DMS53 treated with DMSO at 0.1 percent for 48 hours (cell line): Measurements from ENCODE around the gene AMPD2.

Experiments
- DNase-seq: peaks from one replicate; lab custom pipeline; 2025; ENCODE audit not compliant: unreplicated experiment; lab: John Stamatoyannopoulos, UW

AMPD2 gene

DNA sequence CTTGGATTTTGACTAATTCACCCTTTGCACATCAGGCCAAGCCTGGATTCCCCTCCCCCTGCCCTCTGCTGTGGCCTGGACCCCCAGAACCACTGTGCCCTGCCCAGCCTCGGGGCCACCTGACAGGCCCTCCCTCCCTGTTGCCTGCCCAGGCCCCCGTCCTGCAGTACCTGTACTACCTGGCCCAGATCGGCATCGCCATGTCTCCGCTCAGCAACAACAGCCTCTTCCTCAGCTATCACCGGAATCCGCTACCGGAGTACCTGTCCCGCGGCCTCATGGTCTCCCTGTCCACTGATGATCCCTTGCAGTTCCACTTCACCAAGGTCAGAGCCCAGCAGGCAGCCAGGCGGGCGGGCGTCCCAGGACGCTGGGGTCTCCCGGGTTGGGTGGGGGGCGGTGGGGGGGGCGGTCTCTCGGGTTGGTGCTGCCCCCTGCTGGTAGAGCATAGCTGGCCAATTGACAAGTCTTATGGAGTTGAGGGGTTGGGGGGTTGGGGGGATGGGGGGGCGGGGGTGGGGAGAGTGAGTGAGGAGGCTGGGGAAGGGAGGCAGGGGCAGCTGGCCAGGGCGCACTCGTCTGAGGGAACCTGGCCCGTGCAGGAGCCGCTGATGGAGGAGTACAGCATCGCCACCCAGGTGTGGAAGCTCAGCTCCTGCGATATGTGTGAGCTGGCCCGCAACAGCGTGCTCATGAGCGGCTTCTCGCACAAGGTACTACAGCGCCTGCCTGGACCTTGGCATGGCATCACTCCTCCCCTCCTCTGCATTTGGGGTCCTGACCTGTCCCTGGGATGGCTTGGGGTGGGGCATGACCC lies 10.7 kb downstream of the AMPD2 start:
- DNase-seq: no peak

DNA sequence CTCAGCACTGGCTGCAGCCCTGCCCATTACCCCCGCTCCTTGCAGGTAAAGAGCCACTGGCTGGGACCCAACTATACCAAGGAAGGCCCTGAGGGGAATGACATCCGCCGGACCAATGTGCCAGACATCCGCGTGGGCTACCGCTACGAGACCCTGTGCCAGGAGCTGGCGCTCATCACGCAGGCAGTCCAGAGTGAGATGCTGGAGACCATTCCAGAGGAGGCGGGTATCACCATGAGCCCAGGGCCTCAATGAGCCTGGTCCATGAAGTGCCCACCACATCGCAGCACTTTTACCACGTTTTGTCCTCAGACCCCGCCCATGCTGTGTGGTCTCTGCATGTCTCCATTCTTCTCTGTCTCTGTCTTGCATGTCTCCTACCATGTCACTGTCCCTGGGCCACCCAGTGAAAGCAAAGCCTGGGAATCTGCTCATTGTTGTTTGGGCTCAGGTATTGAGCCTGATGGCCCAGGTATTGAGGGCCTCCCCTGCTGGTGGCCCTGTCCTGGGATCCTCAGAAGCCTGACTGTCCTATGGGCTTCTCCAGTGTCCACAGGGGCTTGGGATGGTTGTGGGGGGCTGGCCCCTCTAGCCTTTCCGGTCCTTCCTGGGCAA lies 11.4 kb downstream of the AMPD2 start:
- DNase-seq: no peak

DNA sequence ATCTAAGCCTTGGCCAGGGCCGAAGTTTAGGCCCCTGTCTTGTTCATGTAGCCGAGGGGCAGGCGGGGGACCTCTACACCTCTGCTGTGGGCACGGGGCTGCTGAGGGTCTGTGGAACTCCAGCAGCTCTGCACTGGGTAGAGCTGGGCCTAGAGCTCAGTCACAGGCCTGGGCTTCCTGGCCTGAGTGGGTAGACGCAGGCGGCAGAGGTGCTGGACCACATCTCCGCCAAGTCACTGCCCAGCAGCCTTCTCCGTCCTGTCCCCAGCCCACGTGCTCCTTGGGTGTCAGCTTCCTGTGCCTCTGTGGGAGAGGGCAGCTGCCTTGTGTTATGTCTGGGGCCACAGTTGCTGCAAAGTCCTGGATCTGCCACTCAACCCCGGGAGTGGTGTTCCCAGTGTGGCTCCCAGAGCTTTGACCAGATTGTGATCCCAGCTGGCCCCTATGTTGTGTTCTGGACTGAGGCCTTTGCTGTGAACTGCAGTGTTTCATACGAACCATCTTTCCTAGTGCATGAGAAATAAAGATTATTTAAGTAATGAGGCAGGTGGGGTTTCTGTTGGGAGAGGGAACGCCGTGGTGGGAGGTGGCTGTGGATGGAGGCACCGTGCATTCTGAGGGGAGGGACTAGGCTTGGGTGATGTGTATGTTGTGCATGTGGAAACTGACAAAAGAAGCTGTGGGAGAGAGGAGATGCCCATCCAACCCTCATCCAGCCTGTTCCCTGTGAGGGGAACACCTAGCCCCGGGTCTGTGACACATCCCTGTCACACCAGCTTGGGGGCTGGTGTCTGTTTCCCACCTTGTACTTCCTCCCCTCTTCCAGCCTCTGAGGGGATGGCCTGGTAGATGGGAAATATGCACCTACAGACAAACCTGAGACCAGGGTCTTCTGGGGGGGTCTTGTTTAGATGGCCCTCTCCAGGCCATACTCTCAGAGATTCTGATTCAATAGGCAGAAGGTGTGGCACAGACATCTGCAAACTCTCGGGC lies 12.2 kb downstream of the AMPD2 start:
- no peak for DNase-seq

GRCh38 chr1:109632671-109633346 lies 13.2 kb downstream of the AMPD2 start:
- no peak for DNase-seq

DNA sequence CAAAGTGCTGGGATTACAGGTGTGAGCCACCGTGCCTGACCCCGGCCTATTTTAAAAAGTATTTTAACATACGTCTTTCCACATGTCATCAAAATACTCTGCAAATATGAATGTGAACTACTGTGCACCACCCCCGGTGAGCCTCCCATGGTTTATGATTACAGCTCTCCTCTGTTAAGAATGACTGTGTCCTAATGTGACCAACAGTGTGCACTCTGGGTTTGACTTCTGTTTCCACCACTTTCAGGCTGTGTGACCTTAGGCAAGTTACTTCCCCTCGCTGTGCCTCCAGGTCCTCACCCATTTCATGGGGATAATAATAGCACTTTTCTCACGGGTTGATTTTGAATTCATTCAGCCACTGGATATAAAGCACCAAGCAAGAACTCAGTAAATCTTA lies 14.7 kb downstream of the AMPD2 start:
- DNase-seq: no peak

DNA sequence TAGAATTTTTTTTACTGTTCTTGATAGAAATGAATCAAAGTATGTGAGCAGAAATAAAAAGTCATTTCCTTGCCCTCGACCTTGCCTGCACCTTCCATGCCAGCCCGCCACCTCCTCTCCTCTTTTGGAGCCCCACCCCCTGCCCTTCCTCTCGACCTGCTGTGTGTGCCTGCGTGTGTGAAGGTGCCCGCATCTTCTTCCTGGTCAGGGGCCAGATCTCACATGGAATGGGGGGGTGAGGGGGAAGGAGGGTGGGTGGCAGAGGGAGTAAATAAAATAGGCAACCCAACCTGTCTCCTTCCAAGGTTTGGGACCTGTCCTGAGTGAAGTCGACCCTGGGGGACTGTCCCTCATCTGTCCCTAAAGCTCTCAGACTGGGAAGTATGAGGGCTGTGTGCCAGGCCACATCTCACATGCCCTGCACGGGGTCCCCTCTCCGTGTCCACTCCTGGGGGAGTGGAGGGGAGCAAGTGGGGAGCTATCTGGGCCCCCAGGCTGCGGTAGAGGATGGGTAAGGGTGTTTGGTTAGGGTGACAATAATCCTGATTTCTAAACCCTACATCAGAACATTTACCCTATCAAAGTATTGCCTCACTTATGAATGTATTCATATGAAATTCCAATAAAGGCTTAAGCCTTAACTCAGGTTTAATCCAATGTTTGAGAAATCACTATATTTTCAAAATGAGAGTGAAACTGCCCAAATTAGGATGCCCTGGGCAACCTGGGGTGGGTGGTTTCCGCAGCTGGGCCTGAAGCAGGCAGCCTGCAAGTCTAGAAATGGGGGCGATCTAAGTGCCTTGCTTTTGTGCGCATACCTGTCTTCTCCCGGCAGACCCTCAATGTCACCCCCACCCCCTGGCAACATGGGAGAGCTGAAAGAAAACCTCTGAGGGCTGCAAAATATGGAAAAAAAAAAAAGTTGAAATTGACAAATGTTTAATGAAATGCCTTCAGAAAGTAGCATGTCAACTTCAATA lies 15.4 kb downstream of the AMPD2 start:
- DNase-seq: no peak

- DNase-seq: no peak
Observed at GRCh38 chr1:109635862-109636200, 16.2 kb downstream of the AMPD2 start.

DNA sequence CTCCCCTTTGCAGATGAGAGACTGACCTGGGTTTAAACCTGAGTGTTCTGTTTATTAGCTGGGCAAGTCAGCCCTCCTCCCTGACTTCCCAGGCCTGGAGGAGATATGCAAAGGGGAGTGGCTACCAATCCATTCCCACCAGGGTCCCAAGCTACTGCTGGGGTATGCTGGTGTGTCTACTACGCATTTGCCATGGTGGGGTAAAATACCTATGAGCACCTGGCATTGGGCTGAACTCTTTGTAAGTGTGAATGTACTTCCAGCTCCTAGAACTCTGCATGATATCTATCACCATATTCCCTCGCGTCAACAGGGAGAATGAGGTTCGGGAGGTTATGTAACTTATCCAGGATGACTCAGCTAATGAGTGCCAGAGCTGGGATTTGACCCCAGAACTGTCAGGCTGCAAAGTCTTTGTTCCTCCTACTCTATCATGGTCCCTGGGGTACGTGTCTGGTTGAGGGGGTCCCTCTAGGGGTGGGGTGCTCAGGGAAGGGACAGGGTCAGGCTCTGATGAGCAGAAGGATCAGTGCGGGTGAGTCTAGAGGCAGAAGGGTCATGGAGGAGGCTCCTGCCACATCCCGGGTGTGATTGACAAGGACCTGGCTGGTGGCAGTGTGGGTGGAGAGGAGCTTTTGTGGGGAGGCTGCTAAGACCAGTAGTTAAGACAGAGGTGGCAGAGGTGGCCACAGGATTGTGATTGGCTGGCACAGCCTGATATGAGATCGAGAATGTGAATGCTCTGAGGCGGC lies 16.7 kb downstream of the AMPD2 start:
- no peak for DNase-seq

GRCh38 chr1:109637446-109637845 lies 17.8 kb downstream of the AMPD2 start:
- no peak for DNase-seq

- DNase-seq: no peak
Observed at GRCh38 chr1:109639063-109639840, 19.6 kb downstream of the AMPD2 start.

DNA sequence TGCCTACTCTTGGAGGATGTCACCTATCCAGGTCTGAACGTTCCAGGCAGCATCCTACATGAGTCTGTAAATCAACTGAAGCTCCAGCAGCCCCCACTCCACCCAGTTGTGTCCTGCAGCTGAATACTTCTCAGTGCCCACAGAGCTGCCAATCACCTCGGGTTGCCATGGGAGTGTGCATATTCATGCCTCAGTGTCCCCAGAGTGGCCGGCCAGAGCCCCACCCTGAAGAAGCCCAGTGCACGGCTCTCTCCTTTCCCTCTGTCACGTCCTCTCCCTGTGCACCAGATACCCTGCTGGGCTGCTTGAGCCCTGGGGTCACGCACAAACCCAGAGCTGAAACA lies 20.2 kb downstream of the AMPD2 start:
- no peak for DNase-seq

- peak; percentile 25 for DNase-seq
Observed at GRCh38 chr1:109640285-109640865, 20.7 kb downstream of the AMPD2 start.

DNA sequence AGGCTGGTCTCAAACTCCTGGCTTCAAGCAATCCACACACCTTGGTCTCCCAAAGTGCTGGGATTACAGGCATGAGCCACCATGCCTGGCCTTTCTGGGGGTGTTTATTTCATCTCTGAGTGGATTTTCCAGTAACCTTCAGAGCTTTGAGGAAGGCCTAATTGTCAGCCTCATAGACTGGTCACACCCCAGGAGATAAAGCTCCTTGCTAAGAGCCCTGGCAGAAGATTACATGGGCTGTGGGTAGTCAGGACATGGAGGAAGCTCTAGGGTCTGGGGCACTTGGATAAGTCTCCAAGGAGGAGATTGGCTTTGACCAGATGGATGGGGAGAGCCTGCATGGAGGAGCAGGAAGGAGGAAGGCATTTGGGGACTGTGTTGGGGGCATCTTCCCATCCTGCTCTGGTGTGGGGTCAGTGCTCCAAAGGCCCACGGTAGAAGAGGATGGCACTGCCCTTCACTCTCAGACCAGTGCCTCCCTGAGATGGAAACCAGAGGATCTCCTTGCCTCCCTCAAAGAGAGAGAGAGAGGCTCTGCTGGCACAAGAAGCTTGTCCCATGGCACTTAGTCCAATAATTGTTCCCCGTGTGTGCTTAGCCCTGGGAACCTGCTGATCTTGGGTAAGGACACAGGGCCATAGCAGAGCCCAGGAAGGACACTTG lies 21.6 kb downstream of the AMPD2 start:
- DNase-seq: no peak

DNA sequence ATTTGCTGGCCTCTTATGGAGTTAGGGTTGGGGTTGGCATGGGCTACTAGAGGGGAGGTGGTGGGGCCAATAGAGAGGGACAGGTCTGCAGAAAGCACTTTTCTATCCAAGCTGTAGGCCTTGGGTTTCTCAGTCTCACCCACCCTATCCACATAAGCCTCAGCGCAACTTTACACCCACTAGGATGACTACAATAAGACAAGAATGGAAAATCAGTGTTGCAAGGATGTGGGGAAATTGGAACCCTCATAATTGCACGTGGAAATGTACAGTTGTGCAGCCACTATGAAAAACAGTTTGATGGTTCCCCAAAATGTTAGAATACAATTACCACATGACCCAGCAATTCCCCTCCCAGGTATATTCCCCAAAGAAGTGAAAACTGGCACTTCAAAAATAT lies 22.2 kb downstream of the AMPD2 start:
- DNase-seq: no peak

DNA sequence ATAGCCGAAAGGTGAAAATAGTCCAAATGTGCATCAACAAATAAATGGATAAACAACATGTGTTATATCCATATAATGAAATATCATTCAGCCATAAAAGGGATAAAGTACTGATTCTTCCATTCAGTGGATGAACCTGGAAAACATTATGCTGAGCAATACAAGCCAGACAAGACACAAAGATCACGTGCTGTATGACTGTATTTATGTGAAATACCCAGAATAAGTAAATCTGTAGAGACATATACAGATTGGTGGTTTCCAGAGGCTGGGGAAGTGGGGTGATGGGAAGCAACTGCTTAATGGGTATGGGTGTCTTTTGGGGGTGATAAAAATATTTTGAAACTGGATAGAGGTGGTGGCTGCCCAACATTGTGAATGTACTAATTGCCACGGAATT lies 23.0 kb downstream of the AMPD2 start:
- DNase-seq: no peak

DNA sequence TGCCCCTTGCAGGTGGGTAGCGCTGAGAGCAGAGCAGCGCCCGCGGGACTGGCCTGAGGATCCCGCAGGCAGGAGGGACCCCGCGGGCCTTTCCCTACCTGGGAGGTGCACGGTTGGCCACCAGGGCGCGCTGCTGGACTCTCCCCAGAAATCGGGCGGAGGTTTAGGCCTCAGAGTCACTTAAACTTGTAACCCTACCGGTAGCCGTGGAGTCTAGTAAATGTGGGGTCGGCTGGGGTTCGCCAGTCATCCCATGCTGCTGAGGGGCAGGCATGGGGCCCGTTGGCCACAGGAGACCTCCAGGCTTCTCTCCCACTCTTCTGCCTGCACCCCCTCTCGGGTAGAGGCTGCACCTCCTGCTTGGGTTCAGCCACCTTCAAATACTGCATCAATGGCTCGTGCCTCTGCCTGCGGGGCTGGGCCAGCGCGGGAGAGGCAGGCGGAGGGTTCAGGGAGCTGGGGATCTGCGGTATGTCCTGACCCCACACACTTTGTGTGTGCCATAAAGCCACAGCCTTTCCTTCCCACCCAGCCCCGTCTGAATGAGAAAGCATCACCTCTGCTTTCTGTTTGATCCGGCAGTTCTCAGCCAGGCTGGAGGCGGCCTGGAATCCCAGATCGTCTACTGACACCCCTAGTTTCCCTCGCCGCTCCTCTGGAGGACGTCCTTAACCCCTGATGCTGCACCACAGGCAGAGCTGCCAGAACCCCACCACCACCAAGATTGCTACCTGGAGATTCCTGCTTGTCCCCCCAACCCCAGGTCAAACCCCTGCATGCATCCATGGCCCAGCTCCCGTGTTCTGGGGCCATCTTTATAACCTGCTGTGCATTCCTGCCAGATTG lies 24.0 kb downstream of the AMPD2 start:
- DNase-seq: peak; percentile 59

DNA sequence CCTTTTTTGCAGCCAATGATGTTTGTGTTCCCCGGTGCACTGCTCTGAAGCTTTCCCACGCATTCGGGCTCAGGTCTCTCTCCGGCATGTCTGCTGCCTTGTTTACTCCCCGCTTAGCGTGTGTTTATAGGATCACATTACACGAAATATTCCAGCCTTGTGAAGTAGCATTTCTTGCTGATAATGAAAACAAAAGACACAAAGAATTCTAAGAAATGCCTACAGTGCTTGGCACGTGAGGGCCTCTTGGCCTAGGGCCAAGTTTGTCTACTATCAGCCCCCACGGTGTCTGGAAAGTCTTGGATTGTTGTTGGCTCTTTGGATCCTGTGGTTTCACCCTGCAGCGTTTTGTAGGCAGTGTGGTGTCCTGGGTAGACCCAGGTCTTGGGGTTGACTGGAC lies 25.0 kb downstream of the AMPD2 start:
- no peak for DNase-seq
